SHP77 treated with DMSO at 0.1 percent for 48 hours (cell line): ENCODE data around the gene ELL.
"Not testable (repeated sequence)": the region's sequence is repeated elsewhere in the genome, so short reads cannot be mapped to it uniquely, and the experiment has no call there.

Source experiments
- DNase-seq: peaks from one replicate; lab custom pipeline; 2025; lab: John Stamatoyannopoulos, UW

ELL gene

GRCh38 chr19:18521692-18522123 is at the start of gene ELL:
ELL (minus strand) TSS chr19:18522070; CDS start chr19:18522055, 15 bp downstream.
- DNase-seq: no peak

DNA sequence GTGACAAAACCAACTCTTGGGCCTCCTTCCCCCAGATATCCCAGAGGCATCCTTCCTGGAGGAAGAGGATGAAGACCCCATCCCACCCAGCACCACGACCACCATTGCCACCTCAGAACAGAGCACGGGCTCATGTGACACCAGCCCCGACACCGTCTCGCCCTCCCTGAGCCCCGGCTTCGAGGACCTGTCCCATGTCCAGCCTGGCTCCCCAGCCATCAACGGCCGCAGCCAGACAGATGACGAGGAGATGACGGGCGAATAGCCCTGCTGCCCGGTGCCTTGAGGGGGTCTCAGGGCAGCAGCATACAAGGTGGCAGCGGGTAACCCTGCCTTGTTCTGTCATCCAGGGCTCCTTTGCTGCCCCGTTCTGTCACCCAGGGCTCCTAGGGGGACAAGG is 46.5 kb upstream of the ELL start:
- DNase-seq: no peak

GRCh38 chr19:18566953-18567352 is 45.1 kb upstream of the ELL start:
- DNase-seq: no peak

DNA sequence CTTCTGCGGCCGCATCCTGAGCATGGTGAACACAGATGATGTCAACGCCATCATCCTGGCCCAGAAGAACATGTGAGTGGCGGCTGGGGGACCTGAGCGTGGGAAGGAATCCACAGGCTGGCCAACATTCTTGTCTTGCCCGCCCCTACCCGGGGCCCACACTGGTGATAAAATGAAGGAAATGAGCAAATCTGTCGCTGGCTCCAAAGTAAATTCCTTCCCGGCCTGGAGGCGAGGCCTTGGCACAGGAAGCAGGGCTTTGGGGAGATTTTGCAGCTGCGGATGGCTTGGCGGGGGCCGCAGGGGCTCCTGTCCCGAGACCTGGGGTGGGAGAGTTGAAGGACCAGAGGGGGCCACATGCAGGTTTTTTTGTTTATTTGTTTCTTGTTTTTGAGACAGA is 40.2 kb upstream of the ELL start:
- no peak for DNase-seq

DNA sequence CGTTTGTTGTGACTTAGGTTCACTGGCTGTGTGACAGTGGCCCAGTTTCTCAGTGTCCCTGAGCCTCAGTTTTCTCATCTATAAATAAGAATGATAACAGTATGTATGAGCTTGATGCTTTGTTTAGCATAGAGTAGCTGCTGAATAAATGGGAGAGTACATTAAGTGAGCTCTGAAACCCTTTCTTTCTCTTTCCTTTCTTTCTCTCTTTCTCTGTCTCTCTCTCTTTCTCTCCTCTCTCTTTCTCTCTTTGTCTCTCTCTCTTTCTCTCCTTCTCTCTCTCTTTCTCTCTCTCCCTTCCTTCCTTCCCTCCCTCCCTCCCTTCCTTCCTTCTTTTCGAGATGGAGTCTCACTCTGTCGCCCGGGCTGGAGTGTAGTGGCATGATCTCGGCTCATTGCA is 37.8 kb upstream of the ELL start:
- no peak for DNase-seq

DNA sequence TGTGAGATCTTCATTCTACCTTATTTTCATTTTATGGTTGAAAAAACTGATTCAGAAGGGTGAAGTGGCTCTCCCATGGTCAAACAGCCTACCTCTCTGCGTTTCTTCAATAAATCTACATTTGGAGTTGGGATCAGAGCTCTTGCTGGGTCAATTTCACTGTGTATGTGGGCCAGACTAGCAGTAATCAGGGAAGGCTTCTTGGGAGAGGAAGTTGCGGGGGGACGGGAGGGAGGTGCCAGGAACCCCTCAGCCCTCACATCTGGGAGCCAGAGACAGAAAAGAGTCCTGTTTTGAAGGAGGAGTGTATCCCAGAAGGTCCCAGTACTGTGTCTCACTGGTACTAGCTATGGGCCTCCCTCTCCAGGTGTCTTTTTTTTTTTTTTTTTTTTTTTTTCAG is 36.7 kb upstream of the ELL start:
- no peak for DNase-seq

- no peak for DNase-seq
These were observed 36.3 kb upstream of the ELL start for GRCh38 chr19:18558202-18558555.

DNA sequence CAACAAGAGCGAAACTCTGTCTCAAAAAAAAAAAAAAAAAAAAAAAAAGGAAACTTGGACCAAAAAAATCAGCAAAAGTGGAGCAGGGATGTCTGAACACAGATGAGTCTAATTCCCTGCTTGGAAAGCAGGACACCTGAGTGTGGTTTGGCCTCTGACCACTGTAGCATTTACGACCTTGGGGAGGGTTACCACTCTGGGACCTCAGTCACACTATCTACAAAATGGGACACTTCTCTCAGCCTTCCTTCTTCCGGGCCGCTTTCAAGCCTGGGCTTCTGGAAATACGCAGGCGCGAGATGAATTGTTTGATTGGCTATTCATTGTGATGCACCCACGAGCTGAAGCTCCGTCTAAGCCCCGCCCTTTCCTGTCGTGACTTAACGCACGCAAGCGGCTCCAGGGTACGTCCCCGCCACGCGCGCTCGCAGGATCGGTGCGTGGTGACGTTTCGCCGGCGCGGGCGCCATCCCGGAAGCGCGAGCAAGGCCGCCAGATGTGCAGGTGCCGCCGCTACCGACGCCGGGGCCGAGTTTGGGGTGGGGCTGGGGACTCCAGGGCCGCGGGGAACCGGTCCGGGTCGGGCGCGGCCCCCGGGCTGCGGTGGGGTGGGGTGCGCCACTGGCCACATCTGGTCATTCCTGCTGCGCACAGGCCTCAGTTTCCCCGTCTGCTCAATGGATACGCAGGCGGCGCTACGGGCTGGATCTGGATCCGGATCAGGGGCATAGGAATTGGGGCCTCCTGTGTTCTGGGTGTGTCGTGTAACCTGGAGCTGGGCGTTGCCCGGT is 35.7 kb upstream of the ELL start, which contains the start of gene KXD1:
Gene KXD1, plus strand, starts transcription at position 460 of the 791 bp plus-strand sequence. CDS start 4,187 bp downstream, outside the sequence.
- peak; percentile 98 for DNase-seq

GRCh38 chr19:18551631-18552030 is 29.8 kb upstream of the ELL start:
- DNase-seq: no peak

DNA sequence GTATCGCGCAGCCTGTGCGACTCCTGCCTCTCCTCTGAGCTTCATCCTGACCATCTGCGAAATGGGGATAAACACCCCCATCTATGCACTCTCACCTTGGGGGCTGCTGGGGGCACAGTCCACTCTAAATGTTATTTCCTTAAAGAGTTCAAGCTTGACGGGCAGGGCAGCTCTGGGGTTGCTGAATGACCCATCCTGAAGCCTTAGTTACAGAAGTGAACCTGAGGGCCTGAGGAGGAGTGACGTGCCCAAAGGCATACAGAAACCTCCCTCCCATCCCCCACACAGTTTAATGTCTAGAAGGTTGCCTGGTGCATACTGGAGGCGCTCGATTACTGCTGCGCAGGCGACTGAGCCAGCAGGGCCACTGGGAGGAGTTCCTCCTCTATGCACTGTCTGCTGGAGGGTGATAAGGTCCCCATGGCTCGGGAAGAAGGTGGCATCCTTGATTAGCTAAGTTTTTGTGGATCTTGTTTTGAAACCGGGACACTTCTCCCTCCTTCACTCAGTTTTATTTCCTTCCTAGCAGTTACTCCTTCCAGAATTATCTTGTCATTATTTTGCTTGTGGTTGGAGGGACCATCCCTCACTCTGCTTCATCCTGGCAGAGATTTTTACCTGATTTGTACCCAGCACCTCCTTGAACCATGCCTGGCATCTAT is 22.1 kb upstream of the ELL start:
- peak; percentile 65 for DNase-seq

DNA sequence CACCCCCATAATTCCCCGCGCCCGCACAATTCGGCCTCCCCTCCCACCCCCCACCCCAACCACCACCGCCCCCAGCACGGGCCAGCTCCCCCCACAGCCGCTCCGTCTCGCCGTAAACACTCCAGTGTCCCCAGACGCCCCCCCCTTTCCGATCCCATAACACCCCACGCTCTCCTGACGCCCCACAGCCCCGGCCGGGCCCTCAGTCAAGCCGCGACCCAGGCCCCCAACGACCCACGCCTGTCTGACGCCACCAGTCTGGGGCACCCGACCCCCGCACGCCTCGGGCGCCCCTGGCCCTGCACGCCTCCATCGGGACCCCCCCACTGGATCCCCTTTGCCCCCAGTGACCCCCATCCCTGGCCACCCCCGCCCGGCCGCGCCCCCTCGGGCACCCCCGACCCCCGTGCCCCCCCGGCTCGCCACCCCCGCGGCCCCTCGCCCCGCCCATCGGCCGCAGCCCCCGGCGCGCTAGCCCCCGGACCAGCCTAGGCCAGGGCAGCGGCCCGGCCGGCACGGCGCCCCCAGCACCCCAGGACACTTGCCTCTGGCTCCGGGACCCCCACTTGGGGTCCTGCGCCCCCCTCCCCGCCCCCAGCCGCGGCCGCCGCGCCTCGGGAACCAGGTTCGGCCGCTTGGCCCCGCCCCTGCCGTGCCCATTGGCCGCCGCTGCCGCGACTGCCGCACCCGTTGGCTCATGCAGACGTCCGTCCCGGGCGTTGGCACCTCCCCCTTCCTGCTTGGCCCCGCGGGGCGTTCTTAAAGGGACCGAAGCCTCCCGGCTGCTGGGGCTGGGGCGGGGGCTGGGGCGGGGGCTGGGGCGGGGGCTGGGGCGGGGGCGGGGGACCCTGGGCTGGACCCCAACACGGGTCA is 21.3 kb upstream of the ELL start, which contains the start of gene FKBP8:
Gene FKBP8, minus strand, starts transcription at position 633 of the 873 bp plus-strand sequence. CDS start 1,603 bp downstream, outside the sequence.
- DNase-seq: peak; percentile 70

- DNase-seq: no peak
These were observed 20.4 kb upstream of the ELL start for GRCh38 chr19:18541992-18542940.

DNA sequence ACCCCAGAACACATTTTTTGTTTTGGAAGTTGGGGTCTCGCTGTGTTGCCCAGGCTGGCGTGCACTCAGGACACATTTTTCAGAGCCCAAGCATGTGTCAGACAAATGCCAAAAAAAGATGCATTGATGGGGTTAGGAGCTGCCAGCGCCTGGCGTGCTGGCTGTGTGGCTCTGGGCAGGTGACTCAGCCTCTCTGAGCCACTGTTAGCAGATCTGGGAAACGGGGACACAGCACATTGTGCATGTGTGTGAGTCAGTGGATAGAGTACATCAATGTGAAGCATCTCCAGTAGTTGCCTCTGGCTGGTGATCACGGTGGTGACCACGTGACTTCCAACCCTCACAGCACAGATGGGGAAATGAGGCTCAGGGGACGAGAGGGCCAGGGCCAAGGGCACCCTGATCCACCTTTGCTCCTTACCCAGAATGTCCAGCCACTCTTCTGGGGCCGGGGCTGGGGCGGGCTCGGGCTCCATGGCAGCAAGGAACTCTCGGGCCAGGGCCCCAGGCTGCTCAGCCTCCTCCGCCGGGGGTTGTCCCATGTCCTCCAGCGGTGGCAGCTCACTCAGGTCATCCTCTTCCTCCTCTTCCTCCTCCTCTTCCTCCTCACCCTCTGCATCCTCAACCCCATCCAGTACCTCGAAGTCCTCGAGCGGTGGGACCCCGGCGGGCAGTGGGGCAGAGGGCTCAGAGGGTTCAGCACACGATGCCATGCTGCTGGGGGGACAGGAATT is 19.6 kb upstream of the ELL start:
- DNase-seq: no peak

DNA sequence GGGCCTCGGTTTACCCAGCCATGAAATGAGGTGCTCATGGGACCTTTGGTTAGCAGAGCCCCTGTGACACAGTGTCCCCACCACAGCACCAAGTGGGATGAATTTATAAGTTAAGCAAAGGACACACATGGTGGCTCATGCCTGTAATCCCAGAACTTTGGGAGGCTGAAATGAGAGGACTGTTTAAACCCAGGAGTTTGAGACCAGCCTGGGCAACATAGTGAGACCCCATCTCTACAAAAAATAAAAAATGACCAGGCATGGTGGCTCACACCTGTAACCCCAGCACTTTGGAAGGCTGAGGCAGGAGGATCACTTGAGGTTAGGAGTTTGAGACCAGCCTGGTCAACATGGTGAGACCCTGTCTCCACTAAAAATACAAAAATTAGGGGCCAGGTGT is 18.3 kb upstream of the ELL start:
- DNase-seq: not testable (repeated sequence)

- DNase-seq: no peak
These were observed 17.5 kb upstream of the ELL start for GRCh38 chr19:18539372-18539771.

DNA sequence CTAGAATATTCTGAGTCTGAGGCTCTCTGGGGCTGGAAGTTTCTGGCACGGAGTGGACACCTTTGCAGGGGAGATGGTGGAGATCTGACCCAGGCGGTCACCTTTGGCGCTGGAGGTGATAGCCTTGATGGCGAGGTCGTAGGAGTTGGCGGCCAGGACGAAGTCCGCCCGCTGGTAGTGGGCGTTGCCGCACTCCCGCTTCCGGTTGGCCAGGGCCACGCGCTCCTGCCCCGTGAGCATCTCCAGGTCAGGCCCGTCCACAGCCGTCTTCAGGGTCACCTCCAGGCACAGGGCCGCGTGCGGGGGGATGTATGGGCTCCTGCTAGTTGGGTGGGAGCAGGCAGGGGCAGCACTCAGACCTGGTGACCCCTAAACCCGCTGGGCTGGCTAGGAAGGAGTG is 16.2 kb upstream of the ELL start:
- DNase-seq: no peak

DNA sequence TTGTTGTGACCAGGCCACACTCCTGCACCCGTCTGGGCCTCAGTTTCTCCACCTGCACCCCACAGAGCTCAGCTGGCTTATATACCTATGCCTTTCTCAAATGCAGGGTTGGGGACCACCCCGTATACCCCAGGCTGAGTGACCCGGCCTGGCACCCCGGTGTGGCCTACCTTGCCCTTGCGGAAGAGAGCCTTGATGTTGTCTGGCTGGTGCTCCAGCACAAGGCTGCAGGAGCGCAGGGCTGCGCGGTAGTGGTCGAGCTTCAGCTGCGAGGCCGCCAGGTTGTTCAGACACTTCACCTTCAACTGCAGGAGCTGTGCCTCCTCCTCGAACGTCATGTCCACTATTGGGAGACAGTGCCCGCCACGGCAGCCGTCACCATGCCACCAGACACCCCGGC is 15.6 kb upstream of the ELL start:
- no peak for DNase-seq

- DNase-seq: no peak
These were observed 14.6 kb upstream of the ELL start for GRCh38 chr19:18536475-18536874.

GRCh38 chr19:18533058-18533457 is 11.2 kb upstream of the ELL start:
- DNase-seq: no peak

GRCh38 chr19:18532168-18532890 is 10.5 kb upstream of the ELL start:
- DNase-seq: no peak
